HTERT RPE-1 (cell line): ENCODE data around the gene ATG9B.
"Not testable (repeated sequence)": the region's sequence is repeated elsewhere in the genome, so short reads cannot be mapped to it uniquely, and the experiment has no call there.

Experiments used
- in situ Hi-C: fragments of 300-500 bp; cut with MboI; formaldehyde crosslinking; loops from 4 replicates; pipeline ENCODE4 v1.14.3; 2020; ENCODE audit warnings: low sequenced_read_pairs

Gene ATG9B

DNA sequence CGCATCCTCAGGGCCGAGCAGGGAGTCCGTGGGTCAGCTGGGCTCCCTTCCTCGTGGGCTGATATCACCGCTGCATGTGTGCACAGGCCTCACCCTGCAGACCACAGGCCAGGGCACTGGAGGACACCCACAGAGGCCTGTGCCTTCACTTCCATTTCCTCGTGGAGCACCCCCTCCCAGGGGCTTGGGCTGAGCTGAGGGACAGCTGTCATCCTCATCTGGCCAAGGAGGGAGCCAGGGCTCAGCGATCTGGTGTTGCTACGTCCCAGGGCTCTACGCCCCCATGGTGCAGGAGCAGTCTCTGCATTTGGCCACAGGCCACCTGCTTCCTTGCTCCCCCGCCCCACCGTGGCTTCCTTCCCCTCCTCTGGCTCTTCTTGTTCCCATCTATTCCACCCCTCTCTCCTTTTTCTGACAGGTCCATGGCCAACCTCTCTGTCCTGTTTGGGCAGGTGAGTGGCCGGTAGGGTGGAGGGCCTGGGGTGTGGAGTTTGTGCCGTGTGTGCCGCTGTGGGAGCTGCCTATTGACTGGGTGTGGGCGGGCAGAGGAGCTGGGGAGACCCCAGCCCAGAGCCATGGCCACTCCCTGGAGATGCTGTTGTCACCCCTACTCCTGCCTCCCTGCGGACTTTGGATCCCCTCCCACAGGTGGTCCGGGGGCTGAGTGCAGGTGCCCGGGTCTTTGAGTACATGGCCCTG, 15.7 kb upstream of the ATG9B start:
- in situ Hi-C loops: no loop called here

DNA sequence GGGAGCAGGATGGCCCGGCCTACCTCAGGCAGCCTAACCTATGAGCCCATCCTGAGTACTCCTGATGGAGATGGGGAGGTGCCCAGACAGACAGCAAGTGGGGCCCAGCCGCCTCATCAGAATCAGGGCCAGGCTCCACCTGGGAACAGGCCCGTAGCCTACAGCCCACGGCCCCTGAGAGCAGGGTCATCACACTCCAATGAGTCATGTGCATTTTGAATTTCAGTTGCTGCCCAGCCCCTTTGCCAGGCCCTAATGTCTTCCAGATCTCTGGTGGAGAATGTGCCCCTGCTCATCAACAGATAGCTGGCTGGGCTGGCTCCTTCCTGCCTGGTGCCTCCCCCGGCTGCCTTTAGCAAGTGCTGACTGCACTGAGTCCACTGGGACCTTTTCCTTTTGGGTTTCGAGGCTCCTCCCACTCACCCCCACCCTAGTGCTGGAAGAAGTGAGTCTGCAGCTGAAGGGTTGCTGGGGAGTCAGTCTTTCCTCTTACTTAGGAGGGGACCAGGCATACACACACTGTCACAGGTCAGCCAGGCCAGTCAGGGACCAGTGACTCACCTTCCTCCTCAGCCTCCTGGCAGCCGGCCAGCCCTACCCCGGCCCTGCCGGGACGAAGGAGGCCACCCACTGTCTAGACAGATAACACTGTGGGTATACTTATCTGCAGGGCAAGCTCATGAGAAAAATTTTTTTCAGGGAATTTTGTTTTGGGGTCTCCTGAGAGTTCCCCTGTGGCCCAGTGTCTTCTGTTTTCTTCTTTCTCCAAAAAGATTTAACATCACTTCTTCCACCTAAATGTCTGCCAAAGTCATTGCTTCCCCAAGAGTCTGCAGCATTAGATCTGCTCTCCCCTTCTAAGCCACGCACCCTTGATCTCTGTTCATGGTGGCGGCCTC, 14.9 kb upstream of the ATG9B start:
- in situ Hi-C loops: no loop called here

DNA sequence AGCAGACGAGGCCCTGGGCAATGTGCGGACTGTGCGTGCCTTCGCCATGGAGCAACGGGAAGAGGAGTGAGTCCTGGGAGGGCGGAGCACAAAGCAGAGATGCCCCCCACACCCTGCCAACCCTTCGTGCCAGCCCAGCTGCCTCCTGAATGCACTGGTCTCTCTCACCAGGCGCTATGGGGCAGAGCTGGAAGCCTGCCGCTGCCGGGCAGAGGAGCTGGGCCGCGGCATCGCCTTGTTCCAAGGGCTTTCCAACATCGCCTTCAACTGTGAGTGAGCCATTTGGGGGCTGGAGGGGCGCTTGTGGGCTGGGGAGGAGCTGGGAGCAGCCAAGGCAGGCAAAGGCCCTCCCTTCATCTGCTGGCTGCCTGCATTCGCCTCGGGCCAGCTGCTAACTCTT, 11.6 kb upstream of the ATG9B start:
- in situ Hi-C loops: no loop called here

DNA sequence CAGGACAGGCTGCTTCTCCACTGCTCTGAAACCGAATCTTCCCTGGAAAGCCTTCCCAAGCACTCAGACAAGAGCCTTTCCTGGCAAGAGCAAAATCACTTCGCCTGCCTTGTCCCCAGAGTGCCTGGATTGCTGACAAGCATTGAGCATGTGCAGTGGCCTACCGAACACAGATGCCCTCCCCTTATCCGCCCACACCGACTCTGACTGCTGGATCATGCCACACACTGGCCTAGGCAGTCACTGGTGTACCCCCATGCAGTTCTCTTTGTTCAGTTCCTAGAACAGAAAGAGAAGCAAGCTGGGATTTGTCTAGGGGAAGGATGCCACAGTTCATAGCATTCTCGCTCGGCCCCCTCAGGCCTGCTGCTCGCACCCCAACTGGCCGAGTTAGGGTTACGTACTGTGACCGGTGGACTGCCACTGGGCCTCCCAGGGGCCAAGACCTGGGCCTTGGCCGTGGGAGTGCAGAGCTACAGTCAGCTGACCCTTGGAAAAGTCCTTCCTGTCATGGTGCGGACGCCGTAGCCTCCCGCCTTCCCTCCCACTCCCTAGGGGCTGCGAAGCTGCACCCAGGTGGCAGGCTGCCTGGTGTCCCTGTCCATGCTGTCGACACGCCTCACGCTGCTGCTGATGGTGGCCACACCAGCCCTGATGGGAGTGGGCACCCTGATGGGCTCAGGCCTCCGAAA, 10.9 kb upstream of the ATG9B start:
- in situ Hi-C loops: no loop called here

DNA sequence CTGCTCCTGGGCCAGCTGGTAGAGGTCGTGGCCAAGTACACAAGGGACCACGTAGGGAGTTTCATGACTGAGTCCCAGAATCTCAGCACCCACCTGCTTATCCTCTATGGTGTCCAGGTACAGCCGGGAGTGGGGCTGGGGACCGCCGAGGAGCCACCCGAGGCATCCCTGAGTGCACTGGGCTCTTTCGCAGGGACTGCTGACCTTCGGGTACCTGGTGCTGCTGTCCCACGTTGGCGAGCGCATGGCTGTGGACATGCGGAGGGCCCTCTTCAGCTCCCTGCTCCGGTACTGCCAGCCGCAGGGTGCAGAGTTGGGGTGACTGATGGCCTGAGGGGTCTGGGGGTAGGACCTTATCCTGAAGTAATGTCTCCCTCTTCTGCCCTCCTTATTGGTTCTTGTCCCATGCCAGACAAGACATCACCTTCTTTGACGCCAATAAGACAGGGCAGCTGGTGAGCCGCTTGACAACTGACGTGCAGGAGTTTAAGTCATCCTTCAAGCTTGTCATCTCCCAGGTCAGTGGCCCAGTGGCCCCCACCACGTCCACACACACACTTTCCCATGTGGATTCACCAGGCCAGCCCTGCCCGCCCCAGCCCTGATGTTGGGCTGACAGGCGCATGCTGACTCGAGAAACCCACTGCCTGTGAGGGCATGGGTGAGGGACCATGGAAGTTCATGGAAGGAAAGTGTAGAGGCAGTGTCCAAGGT, 10.2 kb upstream of the ATG9B start:
- in situ Hi-C loops: no loop called here

DNA sequence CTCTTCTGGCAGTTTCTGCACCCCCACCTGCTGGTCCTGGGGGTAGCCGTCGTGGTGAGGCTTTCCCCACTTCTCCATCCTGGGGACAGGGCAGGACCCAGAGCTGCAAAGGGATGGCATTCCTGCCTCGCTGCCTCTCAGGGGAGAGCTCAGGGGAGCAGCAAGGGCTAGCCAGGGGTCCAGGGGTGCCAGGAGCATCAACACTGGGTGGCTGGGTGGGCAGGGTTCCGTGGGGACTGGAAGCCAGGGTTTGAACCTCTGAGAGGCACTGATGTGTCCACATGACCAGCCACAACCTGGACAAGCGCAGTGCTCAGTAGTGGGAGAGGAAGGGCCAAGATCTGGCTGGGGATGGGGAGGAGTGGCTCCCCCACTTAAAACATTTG, 9.6 kb upstream of the ATG9B start:
- in situ Hi-C loops: no loop called here

DNA sequence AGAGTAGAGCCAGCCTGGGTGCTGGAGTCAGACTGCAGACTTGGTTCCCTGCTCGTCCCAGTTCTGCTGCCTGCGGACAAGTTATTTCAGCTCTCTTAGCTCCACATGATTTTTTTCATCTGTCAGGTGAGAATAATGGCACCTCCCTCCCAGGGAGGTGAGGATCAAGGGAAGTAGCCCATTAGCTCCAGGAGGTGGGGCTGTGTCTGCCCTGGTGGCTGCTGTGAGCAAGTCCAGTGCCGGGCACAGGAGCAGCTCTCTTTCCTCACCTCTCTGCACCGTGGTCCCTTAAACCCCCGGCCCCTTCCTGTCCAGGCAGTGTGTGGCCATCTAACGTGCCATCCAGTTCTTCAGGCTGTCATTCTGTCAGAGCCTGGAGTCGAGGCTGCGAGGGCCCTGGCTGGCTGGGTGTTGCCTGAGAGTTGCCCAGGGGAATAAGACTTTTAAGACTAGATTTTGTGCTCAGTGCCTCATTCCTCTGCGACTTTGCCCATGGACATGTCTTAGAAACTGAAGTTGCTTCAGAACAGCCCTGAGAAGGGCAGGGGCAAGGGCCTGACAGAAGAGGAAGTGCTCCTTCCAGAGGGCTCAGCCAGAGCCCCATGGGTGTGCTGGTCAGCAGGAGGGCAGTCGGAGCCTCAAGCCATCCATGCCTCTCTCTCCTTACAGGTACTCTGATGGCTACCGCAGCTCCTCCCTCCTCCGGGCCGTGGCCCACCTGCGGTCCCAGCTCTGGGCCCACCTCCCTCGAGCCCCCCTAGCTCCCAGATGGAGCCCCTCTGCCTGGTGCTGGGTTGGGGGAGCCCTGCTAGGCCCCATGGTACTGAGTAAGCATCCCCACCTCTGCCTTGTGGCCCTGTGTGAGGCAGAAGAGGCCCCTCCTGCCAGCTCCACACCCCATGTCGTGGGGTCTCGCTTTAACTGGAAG, 8.9 kb upstream of the ATG9B start:
- in situ Hi-C loops: no loop called here

DNA sequence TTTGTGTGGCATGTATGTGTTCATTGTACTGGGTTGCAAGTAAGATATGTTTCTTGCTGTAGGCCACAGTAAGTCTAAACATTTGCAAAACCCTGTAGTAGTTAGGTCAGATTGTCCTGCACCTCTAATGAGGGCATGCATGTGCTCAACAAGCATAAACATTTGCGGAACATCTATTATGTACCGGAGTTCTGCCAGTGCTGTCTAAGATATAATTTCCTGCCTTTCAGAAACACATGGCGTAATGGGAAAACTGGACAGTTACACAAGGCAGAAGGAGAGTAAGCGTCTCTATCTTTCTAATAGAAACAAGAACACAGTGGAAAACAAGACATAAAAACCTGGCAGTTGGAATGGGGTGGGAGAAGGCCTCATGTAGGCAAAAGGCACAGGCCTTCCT, 6.7 kb upstream of the ATG9B start:
- in situ Hi-C loops: no loop called here

DNA sequence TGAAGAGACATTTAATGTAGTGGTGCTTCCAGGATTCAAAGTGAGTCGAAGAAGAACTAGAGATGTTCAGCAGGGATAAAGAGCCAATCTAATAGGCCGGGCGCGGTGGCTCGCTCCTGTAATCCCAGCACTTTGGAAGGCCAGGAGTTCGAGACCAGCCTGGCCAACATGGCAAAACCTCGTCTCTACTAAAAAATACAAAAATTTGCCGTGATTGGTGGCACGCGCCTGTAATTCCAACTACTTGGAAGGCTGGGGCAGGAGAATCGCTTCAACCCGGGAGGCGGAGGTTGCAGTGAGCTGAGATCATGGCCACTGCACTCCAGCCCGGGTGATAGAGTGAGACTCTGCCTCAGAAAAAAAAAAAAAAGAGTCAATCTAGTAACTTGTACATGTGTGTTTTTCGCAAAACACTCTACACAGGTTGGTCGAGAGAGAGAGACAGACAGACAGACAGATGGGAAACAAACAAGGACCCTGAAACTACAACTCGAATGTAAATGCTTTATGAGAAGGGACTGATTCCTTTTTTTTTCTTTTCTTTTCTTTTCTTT, 4.7 kb upstream of the ATG9B start:
- in situ Hi-C loops: no loop called here

DNA sequence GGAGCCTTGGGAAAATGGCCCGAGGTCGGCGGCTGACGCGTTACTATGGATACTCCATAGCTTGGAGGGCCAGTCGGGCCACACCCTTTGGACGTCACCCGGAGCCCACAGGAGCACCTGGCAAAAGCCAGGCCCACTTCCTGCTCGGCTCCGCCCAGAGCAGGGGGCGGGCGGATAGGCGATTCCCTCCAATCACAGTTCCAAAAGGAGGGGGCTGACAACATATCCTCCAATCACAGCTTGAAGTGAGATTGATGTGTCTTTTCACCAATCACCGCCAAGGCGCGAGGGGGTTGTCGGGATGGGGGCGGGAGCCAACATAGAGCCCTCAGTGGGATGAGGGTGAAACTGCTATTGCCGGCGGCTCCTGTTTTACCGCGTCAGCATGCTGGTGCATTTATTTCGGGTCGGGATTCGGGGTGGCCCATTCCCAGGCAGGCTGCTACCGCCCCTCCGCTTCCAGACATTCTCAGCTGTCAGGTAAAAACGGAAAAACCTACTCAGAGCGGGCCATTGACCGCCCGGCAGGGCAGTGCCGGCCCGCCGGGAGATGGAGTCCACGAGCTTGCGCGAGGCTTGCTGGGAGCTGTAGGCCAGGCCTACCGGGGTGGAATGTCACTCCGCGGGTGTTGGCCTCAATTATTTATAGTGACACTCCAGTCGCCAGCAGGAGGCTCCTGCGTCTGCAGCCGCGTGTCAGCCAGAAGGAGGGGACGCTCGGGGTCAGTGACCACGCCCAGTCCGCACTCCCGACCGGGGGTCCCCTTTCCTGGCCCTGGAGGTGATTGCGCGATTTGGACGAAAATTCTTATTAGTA, 4.0 kb upstream of the ATG9B start, which contains the start of gene ABCB8:
TSS of gene ABCB8 (plus strand) at position 320 of the 817 bp plus-strand sequence. CDS start at position 386, 66 bp downstream.
- in situ Hi-C loops: no loop called here

DNA sequence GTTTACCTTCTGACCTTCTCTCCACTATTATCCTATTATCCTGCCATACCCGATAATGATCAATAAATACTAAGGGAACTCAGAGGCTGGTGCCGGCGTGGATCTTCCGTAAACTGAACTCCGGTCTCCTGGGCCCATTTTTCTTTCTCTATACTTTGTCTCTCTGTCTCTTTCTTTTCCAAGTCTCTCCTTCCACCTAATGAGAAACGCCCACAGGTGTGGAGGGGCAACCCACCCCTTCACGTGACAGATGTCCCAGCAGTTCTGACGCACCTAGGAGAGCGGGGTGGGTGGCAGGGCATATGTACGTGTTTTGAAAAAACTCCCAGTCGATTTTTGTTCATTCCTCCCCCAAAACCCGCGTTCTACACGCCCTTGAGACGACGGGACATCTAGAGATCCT, 3.4 kb upstream of the ATG9B start:
- in situ Hi-C loops: not testable (repeated sequence)

DNA sequence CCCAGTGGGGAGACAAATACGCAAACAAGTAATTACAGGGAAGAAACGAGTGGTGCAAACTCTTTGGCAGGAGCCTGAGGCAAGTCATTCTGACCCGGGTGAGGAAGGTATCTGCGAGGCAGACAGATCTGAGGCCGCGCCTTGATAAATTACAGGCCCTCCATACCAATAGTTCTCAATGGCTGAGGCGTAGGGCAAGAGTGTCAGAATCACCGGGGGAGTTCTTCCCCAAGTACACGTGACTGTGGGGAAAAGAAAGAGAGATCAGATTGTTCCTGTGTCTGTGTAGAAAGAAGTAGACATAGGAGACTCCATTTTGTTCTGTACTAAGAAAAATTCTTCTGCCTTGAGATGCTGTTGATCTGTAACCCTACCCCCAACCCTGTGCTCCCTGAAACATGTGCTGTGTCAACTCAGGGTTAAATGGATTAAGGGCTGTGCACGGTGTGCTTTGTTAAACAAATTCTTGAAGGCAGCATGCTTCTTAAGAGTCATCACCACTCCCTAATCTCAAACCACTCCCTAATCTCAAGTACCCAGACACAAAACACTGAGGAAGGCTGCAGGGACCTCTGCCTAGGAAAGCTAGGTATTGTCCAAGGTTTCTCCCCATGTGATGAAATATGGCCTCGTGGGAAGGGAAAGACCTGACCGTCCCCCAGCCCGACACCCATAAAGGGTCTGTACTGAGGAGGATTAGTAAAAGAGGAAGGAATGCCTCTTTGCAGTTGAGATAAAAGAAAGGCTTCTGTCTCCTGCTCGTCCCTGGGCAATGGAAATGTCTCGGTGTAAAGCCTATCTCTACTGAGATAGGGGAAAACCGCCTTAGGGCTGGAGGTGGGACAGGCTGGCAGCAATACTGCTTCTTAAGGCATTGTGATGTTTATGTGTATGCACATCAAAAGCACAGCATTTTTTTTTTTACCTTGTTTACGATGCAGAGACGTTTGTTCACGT, 2.8 kb upstream of the ATG9B start:
- in situ Hi-C loops: not testable (repeated sequence)

DNA sequence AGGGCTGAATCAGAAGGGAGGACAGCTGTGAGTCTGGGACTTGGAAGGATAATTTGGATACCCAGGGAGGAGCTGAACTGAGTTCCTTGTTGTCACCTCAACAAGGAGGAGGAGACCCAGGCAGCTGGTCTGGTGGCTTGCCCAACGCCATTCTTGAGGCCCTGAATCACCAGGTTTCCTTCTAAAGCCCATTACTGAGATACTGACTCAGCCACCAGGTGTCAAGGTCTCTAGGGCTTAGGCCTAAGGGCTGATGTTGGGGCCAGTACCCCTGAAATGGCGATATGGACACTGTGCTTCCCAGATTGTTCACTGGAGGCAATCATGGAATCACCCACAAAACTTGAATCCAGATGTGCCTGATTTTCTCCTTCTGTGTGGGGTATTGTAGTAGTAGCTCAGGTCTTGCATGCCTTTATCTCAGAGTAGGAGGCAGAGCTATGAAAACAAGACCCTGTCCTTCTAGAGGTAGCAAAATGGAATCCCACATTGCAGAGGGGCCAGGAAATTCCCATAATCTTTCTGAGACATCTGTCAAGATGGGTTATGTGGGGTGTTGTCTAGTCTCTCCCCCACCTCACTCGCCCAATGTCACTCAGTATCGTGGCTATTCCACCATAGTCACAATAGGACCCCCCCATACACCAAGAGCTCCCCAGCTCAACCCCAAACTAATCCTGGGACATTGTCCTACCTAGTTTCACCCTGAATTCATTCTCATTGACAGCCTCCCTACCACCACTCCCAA, 1.8 kb upstream of the ATG9B start:
- in situ Hi-C loops: no loop called here

DNA sequence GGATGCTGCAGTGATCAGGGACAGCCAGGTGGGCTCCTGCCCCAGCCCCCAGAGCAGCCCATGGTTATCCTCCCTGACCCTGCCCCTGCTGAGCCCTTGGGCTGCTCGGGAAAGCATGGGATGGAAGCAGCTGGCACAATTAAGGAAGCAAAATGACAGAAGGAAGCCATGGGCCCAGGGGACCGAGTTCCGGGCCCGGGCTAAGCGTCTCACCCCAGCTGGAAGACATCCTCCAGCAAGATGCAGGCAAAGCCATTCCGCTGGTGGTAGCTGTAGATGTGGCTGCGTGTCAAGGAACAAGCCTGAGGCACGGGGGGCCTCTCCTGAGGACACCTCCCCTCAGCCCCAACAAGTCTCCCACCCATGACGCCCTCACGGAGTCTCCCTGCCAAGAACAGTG, 1.1 kb downstream of the ATG9B start:
- in situ Hi-C loops: no loop called here

DNA sequence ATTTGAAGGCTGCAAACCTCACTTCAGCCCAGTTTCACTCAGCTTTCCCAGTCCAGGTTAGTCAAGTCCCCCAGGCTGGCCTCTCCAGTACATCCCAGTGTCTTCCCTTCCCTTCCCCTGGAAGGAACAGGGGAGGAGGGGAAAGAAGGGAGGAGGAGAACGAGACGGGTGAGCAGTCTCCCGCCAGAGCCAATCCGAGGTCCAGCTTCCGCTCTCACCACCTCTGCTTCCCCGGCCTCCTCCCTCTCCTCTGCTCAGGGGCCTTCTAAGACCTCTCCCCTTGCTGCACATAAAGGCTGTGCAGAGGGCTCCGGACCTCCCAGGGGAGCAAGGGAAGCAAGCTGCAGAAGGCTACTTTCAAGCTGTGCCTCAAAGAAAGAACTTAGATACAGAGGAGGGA, 4.1 kb downstream of the ATG9B start:
- in situ Hi-C loops: no loop called here

DNA sequence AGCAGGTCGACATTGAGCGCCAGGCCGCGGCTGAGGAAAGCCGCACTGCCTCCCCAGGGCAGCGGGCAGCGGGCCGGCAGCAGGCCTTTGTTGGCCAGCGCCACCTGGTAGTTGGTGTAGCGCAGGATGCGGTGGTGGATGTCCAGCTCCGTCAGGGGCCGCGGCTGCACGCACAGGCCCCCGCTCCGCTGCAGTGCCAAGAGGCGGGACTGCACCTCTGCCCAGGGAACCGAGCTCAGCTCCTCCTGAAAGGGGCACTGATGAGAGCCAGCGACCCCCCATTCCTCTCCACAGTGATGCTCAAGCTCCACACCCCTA, 5.2 kb downstream of the ATG9B start:
- in situ Hi-C loops: no loop called here
